HFF-Myc (cell line): ENCODE data around the gene PUM2.
"Not testable (repeated sequence)": the region's sequence is repeated elsewhere in the genome, so short reads cannot be mapped to it uniquely, and the experiment has no call there.

Source experiments
- DNase-seq: peaks from one replicate; pipeline ENCODE4 v3.0.0-alpha.2; 2011; ENCODE audit warnings: low read depth; ENCODE audit errors: extremely low read depth
- H3K4me3 ChIP-seq: replicated peaks from 2 replicates; pipeline ENCODE4 v1.5.1; 2011; ENCODE audit warnings: low read depth, mild to moderate bottlenecking, control low read depth, low read length
- TF ChIP-seq, protein P1 (sequence below): IDR thresholded peaks from 2 replicates; pipeline ENCODE4 v1.5.1; 2012; ENCODE audit warnings: mild to moderate bottlenecking, low read depth, low read length, control low read depth; ENCODE audit errors: missing control alignments

The PUM2 gene

DNA sequence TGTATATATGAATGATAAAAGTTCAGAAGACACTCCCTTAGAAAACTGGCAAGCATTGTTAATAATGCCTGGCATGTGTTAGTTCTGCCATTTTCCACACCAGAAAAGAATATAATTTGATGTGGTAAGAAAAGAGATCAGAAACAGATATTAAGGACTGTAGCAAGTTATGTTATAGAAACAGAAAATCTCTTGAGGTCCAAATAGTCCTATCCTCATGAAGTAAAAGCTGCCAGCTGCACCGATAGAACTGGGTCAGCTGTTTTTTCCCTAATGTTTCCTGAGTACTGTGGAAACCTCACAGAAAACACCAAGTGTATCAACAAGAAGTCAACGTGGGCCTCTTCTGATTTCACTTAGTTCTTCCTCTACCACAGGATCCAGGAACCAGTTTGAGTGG lies 68.8 kb downstream of the PUM2 start:
- no peak for DNase-seq
- H3K4me3 ChIP-seq = no peak overlapping the region
- TF ChIP-seq, protein P1, sequence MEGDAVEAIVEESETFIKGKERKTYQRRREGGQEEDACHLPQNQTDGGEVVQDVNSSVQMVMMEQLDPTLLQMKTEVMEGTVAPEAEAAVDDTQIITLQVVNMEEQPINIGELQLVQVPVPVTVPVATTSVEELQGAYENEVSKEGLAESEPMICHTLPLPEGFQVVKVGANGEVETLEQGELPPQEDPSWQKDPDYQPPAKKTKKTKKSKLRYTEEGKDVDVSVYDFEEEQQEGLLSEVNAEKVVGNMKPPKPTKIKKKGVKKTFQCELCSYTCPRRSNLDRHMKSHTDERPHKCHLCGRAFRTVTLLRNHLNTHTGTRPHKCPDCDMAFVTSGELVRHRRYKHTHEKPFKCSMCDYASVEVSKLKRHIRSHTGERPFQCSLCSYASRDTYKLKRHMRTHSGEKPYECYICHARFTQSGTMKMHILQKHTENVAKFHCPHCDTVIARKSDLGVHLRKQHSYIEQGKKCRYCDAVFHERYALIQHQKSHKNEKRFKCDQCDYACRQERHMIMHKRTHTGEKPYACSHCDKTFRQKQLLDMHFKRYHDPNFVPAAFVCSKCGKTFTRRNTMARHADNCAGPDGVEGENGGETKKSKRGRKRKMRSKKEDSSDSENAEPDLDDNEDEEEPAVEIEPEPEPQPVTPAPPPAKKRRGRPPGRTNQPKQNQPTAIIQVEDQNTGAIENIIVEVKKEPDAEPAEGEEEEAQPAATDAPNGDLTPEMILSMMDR = no peak

DNA sequence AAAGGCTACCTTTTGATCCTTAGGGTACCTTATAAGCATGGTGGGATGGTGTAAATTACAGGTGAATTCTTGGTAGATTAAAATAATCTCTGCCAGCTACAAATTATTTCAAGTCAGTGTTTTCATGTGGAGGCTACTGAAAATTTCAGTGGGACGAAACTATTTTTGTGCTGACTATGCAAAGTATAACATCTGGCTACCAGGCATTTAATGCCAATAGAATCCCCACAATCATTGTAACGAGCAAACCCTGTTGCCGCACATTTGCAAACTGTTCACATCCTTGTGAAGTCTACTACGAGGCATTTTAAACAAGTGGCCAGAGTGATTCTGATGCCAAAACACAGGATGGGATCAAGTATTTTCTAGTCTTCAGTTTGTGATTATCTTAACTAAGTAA lies 77.6 kb downstream of the PUM2 start:
- TF ChIP-seq, protein P1 = no peak
- H3K4me3 ChIP-seq = no peak overlapping the region
- no peak for DNase-seq

DNA sequence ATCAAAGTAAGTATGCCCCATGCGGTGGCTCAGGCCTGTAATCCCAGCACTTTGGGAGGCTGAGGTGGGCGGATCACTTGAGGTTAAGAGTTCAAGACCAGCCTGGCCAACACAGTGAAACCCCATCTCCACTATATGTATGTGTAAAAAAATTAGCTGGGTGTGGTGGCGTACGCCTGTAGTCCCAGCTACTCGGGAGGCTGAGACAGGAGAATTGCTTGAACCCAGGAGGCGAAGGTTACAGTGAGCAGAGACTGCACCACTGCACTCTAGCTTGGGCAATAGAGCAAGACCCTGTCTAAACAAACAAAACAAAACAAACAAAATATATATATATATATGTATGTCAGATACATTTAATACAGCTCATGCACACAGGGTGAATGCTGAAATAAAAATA lies 82.3 kb downstream of the PUM2 start:
- not testable (repeated sequence) for DNase-seq, H3K4me3 ChIP-seq

DNA sequence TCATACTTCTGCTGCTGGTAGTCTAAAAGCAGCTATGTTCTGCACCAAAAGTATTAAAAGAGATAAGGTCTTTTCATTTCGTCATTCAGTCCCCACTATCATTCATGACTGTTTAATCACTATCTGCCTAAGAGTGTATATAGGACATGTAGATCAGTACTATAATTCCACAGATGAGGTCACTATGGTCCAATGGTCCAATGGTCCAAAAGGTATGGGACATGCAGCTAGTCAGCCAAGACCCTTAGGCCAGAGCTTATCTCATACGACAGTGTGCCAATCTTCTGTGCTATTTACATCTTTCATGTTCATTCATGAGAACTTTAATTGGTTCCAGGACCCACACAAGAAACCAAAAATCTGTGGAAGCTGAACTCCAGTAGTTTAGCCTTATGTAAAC lies 83.1 kb downstream of the PUM2 start:
- no peak overlapping the region for H3K4me3 ChIP-seq
- no peak for DNase-seq
- TF ChIP-seq, protein P1 = no peak

DNA sequence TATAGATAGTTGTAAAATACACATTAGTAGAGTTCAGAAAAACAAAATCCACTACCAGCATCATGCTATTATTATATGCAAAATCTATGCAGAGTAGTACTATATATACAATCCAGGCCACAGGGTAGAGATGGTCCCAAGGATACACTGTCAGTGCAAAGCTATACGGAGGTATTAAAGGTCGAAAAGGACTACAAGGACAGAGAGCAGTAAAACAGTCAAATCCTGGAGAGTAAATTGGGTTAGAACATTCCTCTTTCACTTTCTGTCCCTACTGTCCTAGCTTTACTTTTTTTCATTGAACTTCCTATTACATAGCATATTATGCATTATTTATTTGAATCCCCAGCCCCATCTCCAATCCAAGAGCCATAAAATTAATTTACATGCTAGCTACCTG lies 86.0 kb downstream of the PUM2 start:
- TF ChIP-seq, protein P1 = no peak
- no peak for DNase-seq
- H3K4me3 ChIP-seq = no peak overlapping the region

DNA sequence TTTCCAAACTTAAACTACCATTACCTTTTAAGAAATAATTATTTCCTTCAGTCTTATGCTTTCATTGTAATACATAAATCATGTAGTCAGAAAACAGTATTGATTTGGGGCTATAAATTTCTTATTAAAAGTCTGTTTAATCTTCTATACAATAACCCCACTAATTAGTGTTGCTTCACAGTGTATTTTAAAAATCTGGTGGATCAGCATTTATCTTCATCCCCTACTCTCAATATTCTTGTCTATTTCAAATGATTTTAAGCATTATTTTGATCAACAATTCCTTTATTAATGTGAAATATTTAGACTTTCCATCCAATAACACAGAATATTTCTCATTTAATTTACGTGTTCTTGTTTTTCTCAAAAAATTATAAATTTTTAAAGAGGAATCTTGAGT lies 93.2 kb downstream of the PUM2 start:
- H3K4me3 ChIP-seq = no peak overlapping the region
- TF ChIP-seq, protein P1 = no peak
- DNase-seq = no peak

DNA sequence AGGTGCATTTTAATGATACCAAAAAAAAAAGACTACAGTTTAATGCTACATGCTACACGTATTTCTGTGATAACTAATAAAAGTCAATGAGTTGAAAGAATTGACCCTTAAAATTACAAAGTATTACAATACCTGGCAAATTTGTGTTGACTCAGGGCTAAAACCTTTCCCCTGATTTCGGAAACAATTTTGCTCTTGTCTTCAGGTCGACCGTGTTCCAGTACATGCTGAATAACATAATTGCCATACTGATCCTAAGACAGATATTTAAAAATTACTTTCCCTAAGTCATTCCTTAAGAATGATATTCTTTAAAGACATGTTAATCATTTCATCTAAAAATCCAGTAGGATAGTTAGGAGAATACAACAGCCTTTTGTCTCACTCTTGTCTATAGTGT lies 95.9 kb downstream of the PUM2 start:
- no peak for DNase-seq
- H3K4me3 ChIP-seq = no peak overlapping the region
- TF ChIP-seq, protein P1 = no peak

DNA sequence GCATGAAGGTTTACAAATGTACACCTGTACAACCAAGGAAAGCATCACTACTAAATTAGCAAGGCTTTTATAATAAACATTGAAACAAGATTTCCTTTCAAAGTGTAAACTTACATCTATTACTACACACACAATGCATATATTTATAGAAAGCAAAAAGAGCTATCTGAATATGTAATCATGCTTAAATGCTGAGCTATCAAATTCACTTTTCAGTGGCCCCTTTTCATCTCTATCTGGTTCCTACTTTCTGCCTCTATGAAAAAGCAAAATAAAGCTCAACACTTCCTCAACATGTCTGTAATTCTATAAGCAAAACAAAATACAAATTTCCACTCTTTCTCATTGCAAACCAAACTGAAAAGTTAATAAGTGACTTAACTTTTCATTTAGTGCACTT lies 100.2 kb downstream of the PUM2 start:
- DNase-seq = no peak
- TF ChIP-seq, protein P1 = no peak
- no peak overlapping the region for H3K4me3 ChIP-seq
